NCI-H2107 treated with DMSO at 0.1 percent for 48 hours (cell line): ENCODE measurements around the gene RETREG2.
"Not testable (repeated sequence)": the region's sequence is repeated elsewhere in the genome, so short reads cannot be mapped to it uniquely, and the experiment has no call there.

Experiments used
- DNase-seq: peaks from one replicate; lab custom pipeline; 2025; ENCODE audit not compliant: unreplicated experiment; lab: John Stamatoyannopoulos, UW

Gene RETREG2

DNA sequence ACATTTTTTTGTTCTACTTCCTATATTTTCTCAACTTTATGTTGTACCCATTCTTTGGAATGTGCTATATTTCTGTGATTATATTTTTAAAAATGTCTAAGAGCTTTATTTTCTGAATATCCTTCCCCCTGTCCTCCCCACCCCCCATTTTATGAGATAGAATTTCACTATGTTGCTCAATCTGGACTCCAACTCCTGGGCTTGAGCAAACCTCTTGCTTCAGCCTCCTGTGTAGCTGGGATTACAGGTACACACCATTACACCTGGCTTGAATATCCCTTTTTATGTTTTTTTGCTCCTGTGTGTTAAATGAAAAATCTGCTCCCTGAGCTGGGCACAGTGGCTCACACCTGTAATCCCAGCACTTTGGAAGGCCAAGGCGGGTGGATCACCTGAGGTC is 19.3 kb downstream of the RETREG2 start:
- no peak for DNase-seq

DNA sequence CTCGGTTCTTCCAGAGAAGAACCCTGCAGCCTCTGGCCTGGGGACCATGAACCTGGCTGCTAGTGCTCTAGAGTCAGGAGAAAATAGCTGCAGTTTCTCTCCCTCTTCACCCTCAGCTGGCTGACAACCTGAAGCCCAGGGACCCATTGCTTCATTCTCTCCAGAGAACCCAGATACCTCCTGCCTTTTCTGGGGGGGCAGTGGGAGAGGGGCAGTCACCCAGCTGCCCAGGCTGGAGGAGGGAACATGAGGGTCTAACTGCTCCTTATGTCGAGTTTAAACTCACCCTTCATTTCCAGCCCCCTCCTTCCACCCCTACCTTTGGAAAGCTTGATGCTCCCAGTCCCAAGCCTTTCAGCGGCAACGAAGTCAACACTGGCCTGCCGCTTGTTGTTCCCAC is 20.9 kb downstream of the RETREG2 start:
- DNase-seq, result no peak

DNA sequence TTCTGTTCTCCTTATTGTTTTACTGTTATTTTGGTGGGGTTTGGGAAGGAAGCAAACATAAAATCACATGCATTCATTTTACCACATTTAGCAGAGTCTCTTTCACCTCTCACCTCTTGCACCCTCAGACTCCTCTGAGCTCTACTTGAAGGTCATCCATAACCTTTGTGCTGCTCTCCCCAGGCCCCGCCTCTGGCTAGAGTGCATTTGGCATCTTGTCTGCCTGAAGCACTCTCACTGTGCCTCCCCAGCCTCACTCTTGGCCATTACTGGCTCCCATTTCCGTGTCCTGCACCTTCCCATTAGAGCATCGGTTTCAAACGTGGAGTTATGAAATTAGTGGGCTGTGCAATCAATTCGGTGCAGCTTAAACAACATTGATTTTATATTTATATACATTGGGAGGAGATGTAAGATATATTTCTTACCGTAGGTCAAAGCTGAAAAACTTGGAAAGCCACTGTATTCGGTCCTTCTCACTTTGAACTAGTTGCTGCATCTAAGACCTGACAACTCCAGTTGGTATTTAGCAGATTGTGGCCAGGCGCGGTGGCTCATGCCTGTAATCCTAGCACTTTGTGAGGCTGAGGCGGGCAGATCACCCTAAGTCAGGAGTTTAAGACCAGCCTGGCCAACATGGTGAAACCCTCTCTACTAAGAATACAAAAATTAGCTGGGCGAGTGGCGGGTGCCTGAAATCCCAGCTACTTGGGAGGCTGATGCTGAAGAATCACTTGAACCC is 21.6 kb downstream of the RETREG2 start:
- no peak for DNase-seq

DNA sequence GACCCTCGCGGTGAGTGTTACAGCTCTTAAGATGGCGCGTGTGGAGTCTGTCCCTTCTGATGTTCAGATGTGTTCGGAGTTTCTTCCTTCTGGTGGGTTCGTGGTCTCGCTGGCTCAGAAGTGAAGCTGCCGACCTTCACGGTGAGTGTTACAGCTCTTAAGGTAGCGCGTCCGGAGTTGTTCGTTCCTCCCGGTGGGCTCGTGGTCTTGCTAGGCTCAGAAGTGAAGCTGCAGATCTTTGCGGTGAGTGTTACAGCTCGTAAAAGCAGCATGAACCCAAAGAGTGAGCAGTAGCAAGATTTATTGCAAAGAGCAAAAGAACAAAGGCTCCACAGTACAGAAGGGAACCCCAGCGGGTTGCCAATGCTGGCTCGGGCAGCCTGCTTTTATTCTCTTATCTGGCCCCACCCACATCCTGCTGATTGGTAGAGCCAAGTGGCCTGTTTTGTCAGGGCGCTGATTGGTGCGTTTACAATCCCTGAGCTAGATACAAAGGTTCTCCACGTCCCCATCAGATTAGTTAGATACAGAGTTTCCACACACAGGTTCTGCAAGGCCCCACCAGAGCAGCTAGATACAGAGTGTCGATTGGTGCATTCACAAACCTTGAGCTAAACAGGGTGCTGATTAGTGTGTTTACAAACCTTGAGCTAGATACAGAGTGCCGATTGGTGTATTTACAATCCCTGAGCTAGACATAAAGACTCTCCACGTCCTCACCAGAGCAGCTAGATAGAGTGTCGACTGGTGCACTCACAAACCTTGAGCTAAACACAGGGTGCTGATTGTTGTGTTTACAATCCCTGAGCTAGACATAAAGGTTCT is 22.6 kb downstream of the RETREG2 start:
- not testable (repeated sequence) for DNase-seq

DNA sequence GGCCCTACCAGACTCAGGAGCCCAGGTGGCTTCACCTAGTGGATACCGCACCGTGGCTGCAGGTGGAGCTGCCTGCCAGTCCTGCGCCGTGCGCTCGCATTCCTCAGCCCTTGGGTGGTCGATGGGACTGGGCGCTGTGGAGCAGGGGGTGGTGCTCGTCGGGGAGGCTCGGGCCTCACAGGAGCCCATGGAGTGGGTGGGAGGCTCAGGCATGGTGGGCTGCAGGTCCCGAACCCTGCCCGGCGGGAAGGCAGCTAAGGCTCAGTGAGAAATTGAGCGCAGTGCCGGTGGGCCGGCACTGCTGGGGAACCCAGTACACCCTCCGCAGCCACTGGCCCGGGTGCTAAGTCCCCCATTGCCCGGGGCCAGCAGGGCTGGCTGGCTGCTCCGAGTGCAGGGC is 23.3 kb downstream of the RETREG2 start:
- DNase-seq, result not testable (repeated sequence)

GRCh38 chr2:219204425-219205164 is 26.5 kb downstream of the RETREG2 start:
- DNase-seq, result no peak

DNA sequence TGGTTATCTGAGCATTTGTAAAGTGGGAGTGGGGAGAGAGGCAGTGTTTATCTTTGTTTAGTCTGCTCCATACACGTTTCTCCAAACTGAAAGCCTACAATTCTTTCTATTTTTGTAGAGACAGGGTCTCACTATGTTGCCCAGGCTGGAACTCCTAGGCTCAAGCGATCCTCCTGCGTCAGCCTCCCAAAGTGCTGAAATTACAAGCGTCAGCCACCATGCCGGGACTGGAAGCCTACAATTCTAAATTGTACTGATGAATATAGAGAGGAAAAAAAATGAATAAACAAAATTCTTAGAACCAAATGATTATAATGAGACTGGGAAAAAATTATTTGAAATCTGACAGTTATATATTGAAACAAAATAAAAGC is 27.1 kb downstream of the RETREG2 start:
- no peak for DNase-seq

DNA sequence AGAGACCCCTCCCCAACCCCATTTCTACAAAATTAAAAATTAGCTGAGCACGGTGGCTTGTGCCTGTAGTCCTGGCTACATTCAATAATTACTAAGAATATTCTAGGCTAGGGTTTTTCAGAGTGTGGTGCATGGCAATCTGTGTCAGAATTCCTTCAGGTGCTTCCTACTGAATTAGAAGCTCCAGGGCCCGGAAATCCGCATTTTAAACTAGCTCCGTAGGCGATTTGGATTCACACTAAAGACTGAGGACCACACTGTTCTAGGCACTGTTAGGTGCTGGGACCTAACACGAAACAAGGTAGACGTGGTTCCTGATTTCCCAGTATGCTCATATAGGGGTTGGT is 27.9 kb downstream of the RETREG2 start:
- DNase-seq, result no peak

- peak; percentile 62 for DNase-seq
Observed at GRCh38 chr2:219206328-219207133, 28.5 kb downstream of the RETREG2 start, which contains the start of gene ZFAND2B. TSS of gene ZFAND2B (plus strand) at chr2:219206782. CDS start at chr2:219206988, 206 bp downstream.

DNA sequence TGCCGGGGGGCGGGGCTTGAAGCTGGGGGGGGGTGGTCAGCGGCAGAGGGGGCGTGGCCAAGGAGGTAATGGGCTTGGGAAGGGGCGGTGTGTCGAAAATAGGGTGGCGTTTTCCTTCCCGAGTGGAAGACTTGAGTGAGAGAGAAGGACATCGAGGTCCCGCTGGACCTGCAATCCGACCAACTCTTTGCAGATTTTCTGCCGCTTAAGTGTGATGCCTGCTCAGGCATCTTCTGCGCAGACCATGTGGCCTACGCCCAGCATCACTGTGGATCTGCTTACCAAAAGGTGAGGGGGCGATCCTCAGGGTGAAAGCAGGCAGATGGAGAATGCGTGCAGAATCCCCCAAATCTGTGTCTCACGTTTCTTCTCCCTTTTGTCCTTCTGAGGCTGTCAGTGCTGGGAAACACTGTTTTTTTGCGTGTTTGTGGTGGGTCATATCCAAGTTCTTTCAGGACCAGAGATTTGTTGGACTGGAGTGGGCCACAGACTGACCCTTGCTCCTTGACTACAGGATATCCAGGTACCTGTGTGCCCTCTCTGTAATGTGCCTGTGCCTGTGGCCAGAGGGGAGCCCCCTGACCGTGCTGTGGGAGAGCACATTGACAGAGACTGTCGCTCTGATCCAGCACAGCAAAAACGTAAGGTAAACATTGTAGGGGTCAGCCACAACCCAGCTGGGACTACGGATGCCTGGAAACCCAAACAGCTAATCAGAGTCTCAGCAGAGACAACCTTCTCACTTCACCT is 29.2 kb downstream of the RETREG2 start:
- no peak for DNase-seq

DNA sequence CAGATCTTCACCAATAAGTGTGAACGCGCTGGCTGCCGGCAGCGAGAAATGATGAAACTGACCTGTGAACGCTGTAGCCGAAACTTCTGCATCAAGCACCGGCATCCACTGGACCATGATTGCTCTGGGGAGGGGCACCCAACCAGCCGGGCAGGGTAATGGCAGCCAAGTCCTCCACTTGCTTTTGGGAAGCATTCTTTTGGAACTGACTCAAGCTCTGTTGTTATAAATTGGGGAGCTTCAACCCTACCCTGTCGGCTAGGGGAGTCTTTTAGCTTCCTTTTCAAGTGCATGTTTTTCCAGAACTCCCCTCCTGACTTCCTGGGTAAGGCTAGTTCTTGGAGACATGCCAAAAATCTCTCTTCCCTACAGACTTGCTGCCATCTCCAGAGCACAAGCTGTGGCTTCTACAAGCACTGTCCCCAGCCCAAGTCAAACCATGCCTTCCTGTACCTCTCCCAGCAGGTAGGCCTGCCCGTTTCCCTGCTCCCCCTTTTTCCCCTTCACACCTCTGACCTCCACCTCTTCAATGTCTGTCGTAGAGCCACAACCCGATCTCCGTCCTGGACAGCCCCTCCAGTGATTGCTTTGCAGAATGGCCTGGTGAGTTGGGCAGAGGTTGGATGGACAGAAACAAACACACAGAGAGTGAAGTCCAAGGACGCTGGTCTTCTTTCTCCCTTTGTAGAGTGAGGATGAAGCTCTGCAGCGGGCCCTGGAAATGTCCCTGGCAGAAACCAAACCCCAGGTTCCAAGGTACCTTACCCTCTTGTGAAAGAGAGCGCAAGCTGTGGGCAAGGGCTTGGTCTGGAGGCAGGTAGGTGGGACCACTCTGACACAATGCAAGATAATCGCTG is 30.0 kb downstream of the RETREG2 start:
- DNase-seq, result no peak

DNA sequence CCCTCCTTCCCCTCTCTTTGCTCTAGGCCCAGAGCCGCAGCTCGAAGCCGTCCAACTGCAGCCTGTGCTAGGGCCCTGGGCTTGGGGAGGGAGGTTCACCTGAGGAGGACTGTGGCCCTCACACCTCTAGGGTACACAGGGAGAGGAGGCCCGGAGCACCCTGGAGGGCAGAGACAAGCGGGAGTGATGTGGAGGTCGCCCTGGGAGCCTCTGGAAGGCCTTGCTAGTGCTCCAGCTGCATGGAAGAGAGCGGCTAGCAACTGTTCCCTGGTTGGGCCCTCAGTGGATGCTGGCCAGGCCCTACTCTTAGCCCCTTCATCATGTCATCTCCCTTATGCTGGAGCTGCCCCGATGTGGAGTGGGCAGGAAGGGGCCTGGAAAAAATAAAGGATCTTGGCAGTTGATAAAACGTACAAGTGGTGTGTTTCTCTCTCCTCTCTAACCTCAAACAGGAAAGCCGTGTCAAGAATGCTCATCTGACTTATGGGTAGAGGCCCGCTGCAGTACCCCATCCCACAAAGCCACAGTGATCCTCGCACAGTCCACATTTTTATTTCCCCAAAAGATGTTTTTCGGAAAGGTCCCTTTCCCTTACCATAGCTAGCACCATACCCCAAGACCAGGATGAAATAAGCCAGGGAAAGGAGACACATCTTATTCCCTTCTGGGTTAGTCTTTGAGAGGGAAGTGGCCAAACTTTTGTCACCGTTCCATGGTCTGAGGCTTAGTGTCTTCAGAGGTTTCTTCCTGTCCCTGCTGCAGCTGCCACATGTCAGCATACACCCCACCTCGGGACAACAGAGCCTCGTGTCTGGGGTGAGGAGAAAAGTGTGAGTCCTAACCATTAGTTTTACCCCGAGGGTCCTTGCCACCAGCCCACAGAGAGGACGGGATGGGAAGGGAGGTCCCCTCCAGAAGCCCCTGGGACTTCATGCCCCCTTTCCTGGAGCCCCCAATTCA is 31.4 kb downstream of the RETREG2 start:
- no peak for DNase-seq

DNA sequence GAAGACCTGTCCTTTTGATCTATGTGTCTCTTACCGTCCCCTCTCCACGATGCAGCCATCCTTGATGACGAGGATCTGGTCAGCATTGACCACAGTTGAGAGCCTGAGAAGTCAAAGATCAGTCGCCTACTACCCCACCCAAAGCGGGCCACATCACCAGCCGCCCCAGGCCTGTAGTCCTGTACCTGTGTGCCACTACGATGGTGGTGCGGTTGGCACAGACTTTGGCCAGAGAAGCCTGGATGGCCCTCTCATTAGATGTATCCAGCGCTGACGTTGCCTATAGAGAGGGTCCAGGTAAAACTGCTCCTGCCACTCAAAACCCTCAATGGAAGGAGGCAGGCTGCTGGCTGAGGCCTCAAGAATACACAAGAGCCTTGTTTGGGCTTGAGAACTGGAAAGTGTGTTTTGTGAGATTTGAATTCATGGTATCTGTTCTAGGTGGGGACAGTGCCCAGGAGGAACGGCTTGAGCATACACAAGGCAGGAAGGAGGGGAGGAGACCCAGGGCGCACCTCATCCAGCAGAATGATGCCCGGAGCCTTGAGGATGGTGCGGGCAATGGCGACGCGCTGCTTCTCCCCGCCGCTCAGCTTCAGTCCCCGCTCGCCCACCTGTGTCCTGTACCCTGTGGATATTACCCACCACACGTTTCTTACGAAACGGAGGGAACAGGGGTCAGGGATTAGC is 32.3 kb downstream of the RETREG2 start:
- DNase-seq, result no peak

GRCh38 chr2:219210886-219211362 is 32.8 kb downstream of the RETREG2 start:
- no peak for DNase-seq

DNA sequence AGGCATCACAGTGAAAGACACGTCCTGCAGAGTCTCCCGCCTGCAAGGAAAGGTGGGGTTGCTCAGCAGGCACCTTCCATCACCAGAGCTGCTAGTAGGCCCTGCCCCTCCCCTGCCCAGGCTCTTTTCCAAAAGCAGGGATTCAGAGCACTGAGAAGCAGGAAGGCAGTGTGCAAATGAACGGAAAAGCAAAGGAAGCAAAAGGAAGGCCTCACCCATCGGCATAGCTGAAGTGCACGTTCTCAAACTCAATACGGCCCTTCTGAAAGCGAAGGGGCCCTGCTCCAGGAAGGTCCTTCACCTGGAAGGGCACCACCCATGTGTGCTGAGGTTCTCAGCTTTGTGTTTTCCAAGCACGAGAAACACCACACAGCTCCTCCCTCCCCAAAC is 34.9 kb downstream of the RETREG2 start:
- DNase-seq, result no peak

- DNase-seq, result no peak
Observed at GRCh38 chr2:219213486-219214071, 35.5 kb downstream of the RETREG2 start.

GRCh38 chr2:219214141-219214540 is 36.1 kb downstream of the RETREG2 start:
- no peak for DNase-seq
